ACHN (cell line): Measurements from ENCODE around the gene DVL2.

Experiments
- DNase-seq: peaks from one replicate; pipeline ENCODE4 v3.0.0-alpha.2; 2015
- in situ Hi-C: cut with HindIII; loops from 2 replicates; pipeline ENCODE4 v1.10.0; 2017; ENCODE audit warnings: low sequenced_read_pairs, low pct_ligation_motif_present, low pct_unique_long_range_greater_than_20kb

Gene DVL2

DNA sequence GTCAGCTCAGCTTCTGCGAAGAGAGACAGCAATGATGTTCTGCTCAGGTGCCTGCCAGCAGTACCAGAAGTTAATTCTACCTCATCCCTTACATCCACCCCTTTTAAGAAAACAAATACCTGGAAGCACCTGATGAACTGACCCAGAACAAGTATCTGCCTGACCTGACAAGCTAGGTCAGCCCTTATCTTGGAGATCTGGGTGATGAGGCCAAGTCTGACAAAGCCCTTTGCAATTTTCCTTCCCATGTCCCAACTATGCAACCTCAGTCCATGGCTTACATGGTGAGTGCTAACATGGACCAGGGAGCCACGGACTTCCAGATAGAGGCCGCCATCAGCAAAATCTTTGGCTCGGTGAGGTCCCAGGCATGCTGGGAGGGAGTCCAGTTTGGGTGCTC, 10.9 kb downstream of the DVL2 start:
- no peak for DNase-seq
- in situ Hi-C loops: no loop called here

DNA sequence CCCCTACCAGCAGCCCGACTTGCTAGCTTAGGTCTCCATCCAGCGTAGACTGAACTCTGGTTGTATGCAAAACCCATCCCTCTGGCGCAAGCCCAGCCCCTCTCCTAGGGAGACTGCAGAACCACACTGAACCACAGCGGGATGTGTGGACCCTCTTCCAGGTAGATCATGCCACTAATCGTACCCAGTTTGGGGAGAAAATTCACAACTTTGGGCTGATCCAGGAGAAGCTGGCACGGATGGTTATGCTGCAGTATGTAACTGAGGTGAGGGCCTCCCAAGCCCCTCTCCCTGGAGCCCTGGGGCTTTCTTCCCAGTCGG, 11.4 kb downstream of the DVL2 start:
- in situ Hi-C loops: no loop called here
- no peak for DNase-seq

DNA sequence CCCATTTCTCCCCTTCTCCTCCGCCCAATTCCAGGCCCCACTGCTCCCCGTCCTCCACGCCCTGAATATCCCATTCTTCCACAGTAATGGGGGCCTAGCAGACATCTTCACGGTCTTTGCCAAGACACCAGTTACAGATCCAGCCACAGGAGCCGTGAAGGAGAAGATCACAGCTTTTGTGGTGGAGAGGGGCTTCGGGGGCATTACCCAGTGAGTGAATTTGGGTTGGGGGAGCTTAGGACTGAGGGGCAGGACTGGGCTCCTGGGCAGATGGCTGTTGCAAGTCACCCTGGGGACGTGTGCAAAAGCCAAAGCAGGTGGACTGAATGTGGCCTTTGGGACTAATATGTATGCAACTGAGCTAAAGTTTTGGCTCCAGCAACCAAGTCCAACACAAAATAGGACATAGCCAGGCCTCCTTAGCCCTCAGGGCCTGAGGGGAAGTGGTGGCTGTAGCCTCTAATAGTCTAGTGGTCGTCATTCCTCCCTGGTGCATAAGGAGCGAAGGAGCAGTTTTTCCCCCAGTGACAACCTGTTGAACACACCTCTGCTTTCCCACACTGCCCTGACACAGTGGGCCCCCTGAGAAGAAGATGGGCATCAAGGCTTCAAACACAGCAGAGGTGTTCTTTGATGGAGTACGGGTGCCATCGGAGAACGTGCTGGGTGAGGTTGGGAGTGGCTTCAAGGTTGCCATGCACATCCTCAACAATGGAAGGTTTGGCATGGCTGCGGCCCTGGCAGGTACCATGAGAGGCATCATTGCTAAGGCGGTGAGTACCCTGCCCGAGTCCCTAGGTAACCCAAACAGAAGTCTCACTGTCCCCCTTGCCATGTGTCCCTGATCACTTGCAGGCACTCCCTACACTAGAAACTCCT, 12.0 kb downstream of the DVL2 start:
- DNase-seq: no peak
- in situ Hi-C loops: no loop called here

DNA sequence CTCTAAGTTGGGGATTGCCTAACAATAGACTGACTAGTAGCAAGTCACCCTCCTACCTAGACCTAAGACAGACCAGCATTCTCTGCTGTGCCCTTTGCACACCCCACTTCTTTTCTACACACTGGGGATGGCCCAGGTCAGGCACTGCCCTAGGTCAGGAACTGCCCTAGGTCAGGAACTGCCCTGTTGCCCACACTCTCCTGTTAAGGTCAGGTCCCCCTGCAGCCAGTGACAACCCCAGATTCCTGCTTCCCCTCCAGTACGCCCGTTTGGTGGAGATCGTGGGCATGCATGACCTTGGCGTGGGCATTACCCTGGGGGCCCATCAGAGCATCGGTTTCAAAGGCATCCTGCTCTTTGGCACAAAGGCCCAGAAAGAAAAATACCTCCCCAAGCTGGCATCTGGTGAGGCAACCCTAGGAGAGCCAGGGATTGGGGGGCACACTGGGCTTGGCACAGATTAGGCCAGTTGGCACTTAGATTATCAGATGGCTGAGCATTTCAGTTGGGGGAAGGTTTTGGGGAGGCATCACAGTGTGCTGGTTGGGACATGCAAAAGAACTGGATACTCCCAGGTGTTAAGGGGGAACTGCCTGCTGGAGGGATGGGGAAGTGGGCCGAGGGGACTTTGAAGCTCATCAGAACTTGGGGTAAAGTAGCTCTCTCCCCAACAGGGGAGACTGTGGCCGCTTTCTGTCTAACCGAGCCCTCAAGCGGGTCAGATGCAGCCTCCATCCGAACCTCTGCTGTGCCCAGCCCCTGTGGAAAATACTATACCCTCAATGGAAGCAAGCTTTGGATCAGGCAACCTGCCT, 12.8 kb downstream of the DVL2 start:
- DNase-seq: no peak
- in situ Hi-C loops: no loop called here

DNA sequence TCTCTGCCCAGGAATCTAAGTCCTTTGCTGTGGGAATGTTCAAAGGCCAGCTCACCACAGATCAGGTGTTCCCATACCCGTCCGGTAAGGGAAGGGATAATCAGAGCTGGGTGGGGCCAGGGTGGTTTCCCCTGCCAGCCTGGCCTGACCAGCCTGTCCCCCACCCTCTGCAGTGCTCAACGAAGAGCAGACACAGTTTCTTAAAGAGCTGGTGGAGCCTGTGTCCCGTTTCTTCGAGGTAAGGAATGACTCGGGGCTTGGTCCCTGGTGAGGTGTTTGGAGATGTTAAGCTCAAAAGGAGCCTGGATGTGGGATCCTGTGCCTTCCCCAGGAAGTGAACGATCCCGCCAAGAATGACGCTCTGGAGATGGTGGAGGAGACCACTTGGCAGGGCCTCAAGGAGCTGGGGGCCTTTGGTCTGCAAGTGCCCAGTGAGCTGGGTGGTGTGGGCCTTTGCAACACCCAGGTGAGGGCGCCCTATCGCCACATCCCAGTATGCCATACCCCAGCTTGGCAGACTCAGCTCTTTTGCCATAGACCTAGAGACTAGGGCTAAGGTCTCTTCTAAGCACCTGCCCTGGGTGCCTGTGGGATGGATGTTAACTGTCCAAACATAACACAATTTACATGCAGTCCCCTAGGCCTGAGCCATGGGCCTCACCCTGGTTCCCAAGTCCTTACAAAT, 13.6 kb downstream of the DVL2 start:
- in situ Hi-C loops: no loop called here

DNA sequence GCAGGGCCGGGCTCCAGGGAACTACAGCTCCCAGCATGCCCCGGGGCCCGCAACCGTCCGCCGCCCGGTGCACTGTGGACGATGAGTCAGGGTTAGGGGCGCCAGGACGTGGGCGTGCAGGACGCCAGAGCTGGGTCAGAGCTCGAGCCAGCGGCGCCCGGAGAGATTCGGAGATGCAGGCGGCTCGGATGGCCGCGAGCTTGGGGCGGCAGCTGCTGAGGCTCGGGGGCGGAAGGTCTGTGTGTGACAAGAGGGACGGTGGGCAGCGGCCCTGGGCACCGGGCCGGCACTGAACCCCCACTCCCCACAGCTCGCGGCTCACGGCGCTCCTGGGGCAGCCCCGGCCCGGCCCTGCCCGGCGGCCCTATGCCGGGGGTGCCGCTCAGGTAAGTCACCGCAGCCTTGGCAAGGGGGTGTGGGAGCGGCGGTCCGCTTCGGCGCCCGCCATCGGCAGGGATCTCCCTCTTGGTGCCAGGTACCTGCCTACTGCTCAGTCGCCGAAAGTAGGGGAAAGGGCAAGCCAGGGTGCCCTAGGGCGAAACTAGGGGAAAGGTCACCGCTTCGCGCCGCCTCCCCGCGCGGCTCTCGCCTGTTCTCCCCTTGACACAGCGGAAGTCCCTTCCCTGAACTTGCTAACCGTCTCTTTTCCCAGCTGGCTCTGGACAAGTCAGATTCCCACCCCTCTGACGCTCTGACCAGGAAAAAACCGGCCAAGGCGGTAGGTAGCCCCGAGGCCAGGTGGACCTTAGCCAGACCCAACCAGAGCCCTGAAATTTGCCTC, 14.3 kb downstream of the DVL2 start, which contains the start of the genes ACADVL and DLG4:
Gene ACADVL, plus strand, starts transcription at position 127 of the 781 bp plus-strand sequence. Its CDS starts 47 bp downstream, at position 174.
Gene DLG4, minus strand, starts transcription at position 25 of the 781 bp plus-strand sequence.
- DNase-seq: peak; percentile 89
- in situ Hi-C loops: no loop called here

More for the DNA sequence above, 13.6 kb downstream of the DVL2 start:
- DNase-seq: peak; percentile 80

DNA sequence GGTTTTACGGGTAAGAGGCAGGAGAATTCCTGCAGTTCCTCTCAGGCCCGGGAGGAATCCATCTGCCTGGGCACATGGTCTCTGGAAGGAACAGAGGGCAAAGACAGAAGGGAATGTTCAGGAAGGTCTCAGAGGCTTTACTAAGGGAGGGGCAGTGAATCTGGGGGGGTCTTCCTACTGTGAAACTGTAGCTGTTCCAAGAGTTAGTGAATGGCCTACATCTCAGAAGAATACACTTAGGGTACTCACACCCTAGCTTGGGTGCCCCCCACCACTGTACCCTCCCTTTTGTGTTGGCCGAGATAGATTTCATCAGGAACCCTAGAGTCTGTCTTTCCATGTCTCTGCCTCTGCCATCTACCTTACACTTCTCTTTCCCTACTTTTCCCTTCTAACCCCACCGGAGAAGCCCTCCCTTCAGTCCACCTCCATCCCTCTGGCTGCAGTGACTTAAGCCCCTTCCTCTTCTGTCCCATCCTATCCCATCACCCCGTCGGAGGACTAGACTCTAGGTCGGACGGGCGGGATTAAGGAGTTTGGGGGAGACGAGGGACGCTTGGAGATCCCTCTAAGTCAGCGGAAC, 15.0 kb downstream of the DVL2 start:
- in situ Hi-C loops: no loop called here

DNA sequence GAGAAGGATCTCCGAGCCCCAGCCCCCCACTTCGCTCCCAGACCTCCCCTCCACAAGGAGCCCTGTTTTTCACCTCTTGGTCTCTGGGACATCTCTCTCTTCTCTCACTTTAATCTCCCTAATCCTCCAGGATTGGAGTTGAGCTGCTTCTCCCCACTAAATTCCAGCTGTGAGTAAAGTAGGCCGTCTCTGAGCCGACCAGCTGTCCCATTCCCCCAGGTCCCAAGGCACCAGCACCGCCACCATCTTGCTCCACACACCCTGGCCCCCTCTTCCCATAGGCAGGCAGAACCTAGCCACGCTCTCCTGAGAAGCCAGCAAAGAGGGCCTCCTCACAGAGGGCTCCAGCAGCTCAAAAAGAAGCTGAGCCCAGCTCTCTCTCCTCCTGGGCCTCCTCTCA, 15.6 kb downstream of the DVL2 start:
- DNase-seq: no peak
- in situ Hi-C loops: no loop called here

More for the DNA sequence above, 15.0 kb downstream of the DVL2 start:
- DNase-seq: no peak

DNA sequence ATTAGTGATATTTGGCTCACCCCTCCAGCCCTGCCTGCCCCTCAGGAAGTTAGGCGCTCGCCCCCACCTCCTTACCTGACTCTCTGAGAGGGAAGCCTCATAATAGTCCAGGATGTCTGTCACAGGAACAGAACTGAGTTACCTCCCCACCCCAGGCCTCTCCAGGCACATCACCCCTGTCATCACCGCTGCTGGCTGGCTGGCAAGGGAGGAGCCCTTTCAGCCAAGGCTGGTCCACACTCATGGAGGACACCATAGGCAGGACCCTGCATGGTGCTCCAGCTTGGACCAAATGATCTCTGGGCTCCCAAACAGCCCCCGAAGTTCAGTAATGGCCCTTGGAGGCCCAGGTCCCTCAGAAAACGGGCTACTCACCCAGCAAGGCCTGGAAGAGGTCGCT, 16.2 kb downstream of the DVL2 start:
- in situ Hi-C loops: no loop called here
- DNase-seq: no peak

DNA sequence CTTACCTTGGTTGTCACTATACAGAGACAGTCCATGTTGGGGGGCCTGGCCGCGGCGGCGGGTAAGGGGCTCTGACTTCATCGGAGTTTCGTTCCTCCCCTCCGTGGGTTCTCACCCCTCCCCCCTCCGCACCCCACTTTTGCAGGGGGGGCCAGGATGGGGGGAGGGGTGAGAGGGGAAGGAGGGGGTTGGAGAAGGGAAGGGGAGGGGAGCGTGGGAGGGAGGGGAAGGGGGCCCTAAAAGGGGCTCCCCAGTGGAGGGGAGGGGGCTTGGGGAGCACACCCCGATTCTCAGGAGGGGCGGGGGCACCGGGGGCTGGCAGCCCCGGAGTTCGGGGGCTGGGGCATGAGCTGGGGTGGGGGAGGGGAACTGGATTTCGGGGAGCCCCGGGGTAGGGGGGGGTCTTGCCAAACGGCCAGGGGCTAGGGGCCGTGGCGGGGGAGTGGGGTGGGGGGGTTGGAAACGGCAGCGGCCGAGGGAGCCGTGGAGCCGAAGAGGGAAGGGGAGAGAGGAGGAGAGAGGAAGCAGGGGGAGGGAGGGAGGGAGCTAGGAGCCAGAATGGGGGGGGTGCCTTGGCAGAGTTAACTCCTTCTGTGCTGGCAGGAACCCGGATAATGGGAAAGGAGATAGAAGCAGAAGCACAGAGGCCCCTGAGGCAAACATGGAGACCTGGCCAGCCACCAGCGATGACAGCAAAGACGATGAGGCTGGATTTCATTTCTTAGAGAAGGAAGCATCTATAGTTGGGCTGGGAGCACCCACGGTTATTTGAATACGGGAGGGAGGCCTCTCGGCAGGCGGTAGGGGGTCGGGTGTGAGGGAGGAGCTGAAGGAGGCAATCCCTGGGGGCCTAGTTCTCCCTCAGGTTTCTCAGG, 17.0 kb downstream of the DVL2 start:
- in situ Hi-C loops: no loop called here
- DNase-seq: peak; percentile 71

DNA sequence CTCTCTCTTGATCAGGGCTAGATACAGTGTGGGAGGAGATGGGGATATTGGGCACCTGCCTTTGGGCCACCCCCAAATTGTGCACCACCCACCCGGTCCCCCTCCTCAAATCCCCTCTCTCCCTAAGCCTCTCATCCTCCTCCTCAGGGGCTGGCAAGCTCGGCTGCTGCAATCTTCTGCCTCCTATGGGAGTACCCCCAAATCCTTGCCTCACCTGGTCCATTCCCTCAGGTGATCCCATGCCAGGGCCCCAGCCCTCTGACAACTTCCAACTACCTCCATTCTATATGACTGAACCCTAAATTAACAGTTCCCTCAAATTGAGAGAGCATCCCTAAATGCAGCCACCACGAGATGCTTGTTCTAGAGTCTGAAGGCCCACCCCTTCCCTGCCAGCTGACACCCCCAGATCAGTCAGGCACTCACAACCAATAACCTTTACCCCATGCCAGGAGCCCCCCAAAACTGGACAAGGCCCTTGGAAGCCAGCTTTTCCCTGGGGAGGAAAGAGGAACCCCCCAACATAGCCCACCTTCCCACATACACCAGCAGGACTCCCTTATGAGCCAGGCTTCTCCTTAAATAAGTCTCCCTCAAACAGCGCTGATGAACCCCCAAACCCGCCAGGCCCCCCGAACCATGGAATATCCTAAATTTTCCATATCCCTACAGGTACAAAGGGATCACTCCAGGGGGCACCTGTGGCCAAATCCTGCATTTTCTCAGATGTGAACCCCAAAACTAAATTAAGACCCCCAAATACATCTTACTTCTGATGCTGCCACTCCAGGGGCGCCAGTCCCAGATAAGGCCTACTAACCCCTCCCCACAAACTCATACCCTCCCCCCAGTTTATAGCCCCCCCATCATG, 17.8 kb downstream of the DVL2 start:
- in situ Hi-C loops: no loop called here
- no peak for DNase-seq

DNA sequence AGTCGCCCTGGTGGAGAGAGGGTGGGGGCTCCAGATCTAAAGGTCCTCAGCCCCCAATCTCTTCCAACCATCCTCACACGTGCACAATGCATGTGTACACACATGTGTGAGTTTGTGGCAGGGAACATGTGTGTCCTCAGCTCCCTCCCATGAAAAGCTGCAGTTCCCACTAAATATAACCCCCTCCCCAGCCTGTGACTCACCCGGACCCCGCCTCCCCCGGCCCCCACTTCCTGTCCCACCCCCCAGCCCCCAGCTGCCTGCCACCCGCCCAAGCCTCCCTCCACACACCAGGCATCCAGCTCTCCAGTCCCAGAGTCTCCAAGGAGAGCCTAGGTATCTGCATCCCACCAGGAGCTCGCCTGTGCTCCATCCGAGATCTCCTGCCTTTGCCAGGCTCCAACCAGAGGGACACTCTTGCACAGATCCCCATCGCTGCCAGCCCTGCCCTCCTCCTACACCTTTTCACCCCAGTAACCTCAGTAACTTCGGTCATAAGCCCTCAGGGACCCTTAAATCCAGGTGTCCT, 18.6 kb downstream of the DVL2 start:
- DNase-seq: no peak
- in situ Hi-C loops: no loop called here

DNA sequence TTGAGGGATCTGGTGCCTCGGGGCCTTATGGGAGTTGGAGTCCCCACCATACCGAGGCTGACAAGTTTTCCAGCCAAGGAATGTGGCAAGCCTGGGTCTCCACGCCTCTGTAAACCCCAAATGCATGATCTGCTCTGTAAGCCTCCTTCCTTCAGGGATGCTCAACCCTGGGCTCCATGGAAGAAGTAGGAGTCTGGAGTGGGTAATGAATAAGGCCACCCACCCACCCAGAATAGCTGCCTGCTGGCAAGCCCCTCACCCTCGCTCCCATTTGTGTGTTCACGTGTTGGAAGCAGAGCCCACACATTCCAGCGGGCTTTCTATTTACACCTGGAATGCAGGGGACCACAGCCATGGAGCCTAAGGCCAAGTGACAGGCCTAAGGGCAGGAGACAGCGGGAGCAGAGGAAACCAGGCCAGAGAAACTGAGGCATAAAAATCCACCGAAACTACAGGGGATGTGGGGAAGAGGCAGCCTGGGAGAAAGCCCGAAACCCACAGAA, 19.1 kb downstream of the DVL2 start:
- in situ Hi-C loops: no loop called here
- no peak for DNase-seq

DNA sequence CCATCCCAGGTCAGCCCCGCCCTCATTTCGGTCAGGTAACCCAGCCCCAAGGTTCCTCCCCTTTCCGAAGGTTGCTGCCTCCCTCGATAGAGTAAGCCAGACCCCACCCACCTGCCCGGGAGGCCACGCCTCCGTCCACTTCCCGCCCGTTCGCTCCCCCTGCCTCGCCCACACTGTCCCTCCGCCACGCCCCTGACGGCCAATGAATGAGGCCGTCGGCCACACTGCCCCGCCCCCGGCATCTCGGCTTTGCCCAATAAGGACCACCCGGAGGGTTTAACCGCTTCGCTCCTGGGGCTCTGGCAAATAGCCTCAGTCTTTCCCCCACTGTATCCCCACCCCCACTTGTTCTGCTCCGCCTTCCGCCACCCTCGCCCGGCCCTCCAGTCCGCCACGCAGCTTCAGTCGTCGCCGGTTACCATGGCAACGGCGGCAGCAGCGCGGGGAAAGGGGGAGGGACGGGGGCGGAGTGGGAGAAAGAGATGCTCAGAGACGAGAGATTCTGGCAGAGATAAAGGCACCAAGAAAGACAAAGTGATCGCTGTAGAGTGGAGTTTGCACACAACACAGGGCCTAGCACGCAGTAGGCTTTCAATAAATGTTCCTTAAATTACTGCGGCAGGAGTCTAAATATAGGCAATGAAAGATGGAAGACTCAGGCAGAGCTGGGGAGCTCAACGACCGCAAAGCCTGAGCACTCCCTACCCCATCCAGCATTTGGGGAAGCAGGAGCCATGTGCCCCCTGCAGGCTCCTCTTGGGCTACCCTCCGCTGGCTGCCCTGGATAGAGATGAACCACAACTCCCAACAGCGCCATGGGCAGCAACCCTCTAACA, 19.8 kb downstream of the DVL2 start:
- DNase-seq: peak; percentile 99
- in situ Hi-C loops: no loop called here

DNA sequence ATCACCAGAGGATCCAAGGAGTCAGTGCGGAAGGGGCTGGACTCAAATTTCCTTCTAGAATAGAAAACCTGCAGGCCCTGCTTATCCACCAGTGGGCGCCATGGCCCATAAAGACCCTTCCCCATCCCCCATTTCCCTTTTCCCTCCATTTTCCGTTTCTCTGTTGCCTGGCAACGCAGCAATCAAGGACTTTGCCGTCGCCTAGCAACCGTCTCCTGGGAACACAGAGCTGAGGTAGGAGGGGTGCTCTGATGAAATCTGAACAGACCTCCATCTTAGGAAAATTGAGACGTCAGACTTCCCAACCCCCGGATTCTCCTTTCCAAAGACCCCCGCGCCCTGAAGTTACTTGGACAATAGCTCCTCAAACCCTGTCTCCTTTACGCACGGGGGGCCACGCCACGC, 20.4 kb downstream of the DVL2 start:
- peak; percentile 73 for DNase-seq

More for the DNA sequence above, 20.4 kb downstream of the DVL2 start:
- in situ Hi-C loops: no loop called here
